Measurements from ENCODE around the gene ATP6V1F. TPM values are rescaled to one million over a fixed set of nuclear protein-coding genes. Genes with fewer than 3 reads are reported as not detected.

Gene ATP6V1F
- total RNA-seq, 4 donors from 2014 or later = 103 to 148 (median 130) TPM

DNA sequence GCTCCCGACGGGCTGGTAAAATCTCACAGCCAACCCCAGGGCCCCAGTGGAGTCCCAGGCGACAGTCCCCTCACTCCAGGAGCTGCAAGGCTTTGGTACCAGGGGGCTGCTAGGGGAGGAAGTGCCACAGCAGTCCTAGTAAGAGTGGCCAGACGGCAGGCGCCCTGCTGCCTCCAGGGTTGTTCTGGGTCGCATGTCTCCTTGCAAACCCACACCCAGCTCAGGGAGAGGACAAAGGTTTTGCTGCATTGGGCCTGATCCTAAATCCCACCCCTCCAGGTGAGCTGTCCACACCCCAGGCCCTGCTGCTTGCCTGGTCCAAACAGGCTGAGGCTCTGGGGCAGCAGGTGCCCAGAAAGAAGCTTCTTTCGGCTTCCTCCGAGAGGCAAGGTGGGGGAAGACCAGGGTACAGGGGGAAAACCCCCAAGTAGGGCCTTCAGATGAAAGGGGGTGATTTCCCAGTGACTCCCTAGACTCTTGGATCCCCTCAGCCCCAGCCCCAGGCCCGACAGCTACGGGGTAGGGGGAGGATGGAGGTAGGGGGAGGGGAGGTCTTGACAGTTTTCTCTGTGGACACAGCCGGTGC is 52.0 kb downstream of the ATP6V1F start:
- Histone ChIP-seq H3K4me1 (peaks cover 23 to 36% (median 25%) of the 10 kb centered on the region in 3 donors), H3K27ac (no peak overlapping the region), H3K27me3 (peaks cover 0 to 87% (median 13%) of the 10 kb centered on the region in 4 donors), H3K4me3 (peak overlapping the region in 2 of 4 donors; percentile 29 to 53), H3K9me3 (no peaks in the 10 kb centered on the region), H3K36me3 (no peaks in the 10 kb centered on the region)
- intact Hi-C loops (cut with DNase I) = no loop called here
- 23 to 66% methylated on average over 3 to 8 of the region's 11 CpGs for WGBS, 2 donors
- no peak for TF ChIP-seq POLR2A (IDR thresholded peaks at IDR 0.05)
- TF ChIP-seq, protein P1, sequence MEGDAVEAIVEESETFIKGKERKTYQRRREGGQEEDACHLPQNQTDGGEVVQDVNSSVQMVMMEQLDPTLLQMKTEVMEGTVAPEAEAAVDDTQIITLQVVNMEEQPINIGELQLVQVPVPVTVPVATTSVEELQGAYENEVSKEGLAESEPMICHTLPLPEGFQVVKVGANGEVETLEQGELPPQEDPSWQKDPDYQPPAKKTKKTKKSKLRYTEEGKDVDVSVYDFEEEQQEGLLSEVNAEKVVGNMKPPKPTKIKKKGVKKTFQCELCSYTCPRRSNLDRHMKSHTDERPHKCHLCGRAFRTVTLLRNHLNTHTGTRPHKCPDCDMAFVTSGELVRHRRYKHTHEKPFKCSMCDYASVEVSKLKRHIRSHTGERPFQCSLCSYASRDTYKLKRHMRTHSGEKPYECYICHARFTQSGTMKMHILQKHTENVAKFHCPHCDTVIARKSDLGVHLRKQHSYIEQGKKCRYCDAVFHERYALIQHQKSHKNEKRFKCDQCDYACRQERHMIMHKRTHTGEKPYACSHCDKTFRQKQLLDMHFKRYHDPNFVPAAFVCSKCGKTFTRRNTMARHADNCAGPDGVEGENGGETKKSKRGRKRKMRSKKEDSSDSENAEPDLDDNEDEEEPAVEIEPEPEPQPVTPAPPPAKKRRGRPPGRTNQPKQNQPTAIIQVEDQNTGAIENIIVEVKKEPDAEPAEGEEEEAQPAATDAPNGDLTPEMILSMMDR (IDR thresholded peaks at IDR 0.05) = no peak
- DNase-seq = no peak

DNA sequence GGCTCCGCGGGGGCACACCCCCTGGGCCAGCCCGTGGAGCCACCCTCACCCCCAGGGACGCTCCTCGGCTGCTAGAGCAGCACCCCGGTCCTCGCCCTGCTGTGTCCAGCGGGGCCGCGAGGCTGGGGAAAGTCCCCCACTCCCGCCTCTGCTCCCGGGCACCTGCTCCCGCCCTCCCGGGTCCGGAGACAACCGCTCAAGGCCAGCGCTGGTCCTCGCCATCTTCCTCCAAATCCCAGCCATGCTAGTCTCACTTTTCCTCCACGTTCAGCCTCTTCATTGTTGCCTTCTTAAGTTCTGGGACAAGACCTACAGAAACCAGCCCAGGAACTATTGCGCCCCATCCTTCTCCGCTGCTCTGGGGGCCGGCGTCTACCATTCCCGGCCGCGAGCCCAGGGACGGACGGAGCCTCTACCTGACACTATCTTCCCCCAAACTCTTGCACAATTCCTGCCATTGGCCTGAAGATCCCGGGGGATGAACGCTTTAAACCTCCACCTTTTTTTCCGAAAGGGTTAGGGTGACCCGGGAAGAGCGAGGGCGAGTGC is 52.7 kb downstream of the ATP6V1F start:
- 2 to 7% methylated on average over 9 to 19 of the region's 34 CpGs for WGBS, 2 donors
- no peaks in the 10 kb centered on the region for H3K9me3 ChIP-seq
- no peak overlapping the region for H3K27ac ChIP-seq
- peaks cover 0 to 86% (median 10%) of the 10 kb centered on the region in 4 donors for H3K27me3 ChIP-seq
- DNase-seq = no peak
- H3K4me3 ChIP-seq = peak overlapping the region in 3 of 4 donors; percentile 17 to 53 (median 29)
- intact Hi-C loops (cut with DNase I) = no loop called here
- TF ChIP-seq POLR2A (IDR thresholded peaks at IDR 0.05) = no peak
- TF ChIP-seq, protein P1 (IDR thresholded peaks at IDR 0.05) = no peak
- no peaks in the 10 kb centered on the region for H3K36me3 ChIP-seq
- peaks cover 16 to 30% (median 18%) of the 10 kb centered on the region in 3 donors for H3K4me1 ChIP-seq

Other genes starting within 250 kb of the ATP6V1F start
- gene GARIN1A, start 190.6 kb upstream of the ATP6V1F start, total RNA-seq = under 1 TPM in 3 of 4 donors, not detected in 1; 0.19 to 0.38 (median 0.35) TPM
- 10 to 100 TPM; 23.5 to 66.6 (median 50.8) TPM for gene CALU, start 123.5 kb upstream of the ATP6V1F start, total RNA-seq
- gene OPN1SW, start 87.1 kb upstream of the ATP6V1F start, total RNA-seq = not detected
- 1 to 10 TPM in 2 of 4 donors, under 1 TPM in 2; 0.09 to 5.1 (median 2.2) TPM for gene CCDC136, start 70.9 kb upstream of the ATP6V1F start, total RNA-seq
- gene FLNC, start 32.5 kb upstream of the ATP6V1F start, total RNA-seq = 10 to 100 TPM in 2 of 4 donors, 1 to 10 TPM in 2; 3.0 to 27.3 (median 7.5) TPM
- 1 to 10 TPM in 2 of 4 donors, under 1 TPM in 2; 0.47 to 1.5 (median 0.87) TPM for gene KCP, start 47.9 kb downstream of the ATP6V1F start, total RNA-seq
- gene IRF5, start 75.1 kb downstream of the ATP6V1F start, total RNA-seq = 10 to 100 TPM; 12.2 to 20.5 (median 16.9) TPM
- gene TNPO3, start 192.3 kb downstream of the ATP6V1F start, total RNA-seq = 10 to 100 TPM; 26.4 to 49.6 (median 39.3) TPM